Progenitor cell of endocrine pancreas (in vitro differentiated cells): ENCODE measurements around the gene ATAD5. TPM values are rescaled to one million over a fixed set of nuclear protein-coding genes. Genes with fewer than 3 reads are reported as not detected.

Experiments used
- DNase-seq: peaks from one replicate; pipeline ENCODE4 v3.0.0; 2021; ENCODE audit warnings: low spot score; ENCODE audit not compliant: unreplicated experiment
- H3K27ac Mint-ChIP-seq: 2 replicates; pipeline ENCODE4 v1.8.0; 2021; ENCODE audit warnings: mild to moderate bottlenecking, moderate library complexity, mixed read lengths
- H3K27me3 Mint-ChIP-seq: 2 replicates; pipeline ENCODE4 v1.8.0; 2021; ENCODE audit warnings: mixed read lengths
- H3K36me3 Mint-ChIP-seq: 2 replicates; pipeline ENCODE4 v1.8.0; 2022; ENCODE audit warnings: mixed read lengths; ENCODE audit not compliant: insufficient read depth
- H3K4me1 Mint-ChIP-seq: 2 replicates; pipeline ENCODE4 v1.8.0; 2021; ENCODE audit warnings: low read depth, mixed read lengths
- H3K4me3 Mint-ChIP-seq: 2 replicates; pipeline ENCODE4 v1.8.0; 2021; ENCODE audit warnings: low read depth, mild to moderate bottlenecking, moderate library complexity, mixed read lengths
- H3K9me3 Mint-ChIP-seq: 2 replicates; pipeline ENCODE4 v1.8.0; 2021; ENCODE audit warnings: low read depth, mixed read lengths
- total RNA-seq: library from RNA; stranded (reverse); gene quantifications from 2 replicates; pipeline ENCODE4 v1.2.1, GENCODE V29; 2021
- TF ChIP-seq, protein P1 (sequence below): fragments of 200-600 bp; sonication (generic); IDR thresholded peaks from one replicate; pipeline ENCODE4 v1.5.0; 2021; ENCODE audit warnings: antibody characterized with exemption, mild to moderate bottlenecking; ENCODE audit not compliant: unreplicated experiment

The ATAD5 gene
- total RNA-seq, 1 donor from 2014 or later = 14.0 TPM

DNA sequence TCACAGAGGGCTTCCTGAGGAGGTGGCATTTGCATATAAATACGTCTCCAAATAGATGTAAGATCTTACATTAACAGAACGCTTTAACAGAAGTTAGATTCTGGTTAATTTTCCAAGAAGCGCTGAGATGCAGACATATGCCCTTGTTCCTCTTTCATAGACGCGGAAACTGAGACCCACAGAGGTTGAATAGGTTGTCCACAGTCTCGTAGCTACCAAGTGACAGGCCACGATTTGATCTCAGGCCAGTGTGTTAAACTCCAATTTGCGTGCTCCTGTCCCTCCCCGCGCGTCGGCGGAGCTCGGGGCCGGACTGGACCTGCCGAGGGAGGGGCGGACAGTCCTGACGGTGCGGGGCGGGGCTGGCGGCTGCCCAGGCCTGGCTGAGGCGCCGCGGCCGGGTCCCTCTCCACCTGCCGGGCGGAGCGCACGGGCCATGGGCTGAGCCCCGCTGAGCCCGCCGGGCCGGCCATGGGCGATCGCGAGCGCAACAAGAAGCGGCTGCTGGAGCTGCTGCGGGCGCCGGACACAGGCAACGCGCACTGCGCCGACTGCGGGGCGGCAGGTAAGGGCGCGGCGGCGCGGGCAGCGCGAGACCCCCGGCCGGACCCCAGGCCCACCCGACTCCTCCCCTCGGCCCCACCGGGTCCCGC, 89.9 kb downstream of the ATAD5 start, which contains the start of gene ADAP2:
Gene ADAP2, plus strand, starts transcription at position 402 of the 653 bp plus-strand sequence. Its CDS starts 70 bp downstream, at position 472.
- no peaks in the 10 kb centered on the region for H3K36me3 Mint-ChIP-seq
- H3K27me3 Mint-ChIP-seq = peaks cover 60% of the 10 kb centered on the region
- no peaks in the 10 kb centered on the region for H3K9me3 Mint-ChIP-seq
- H3K27ac Mint-ChIP-seq = peak within 1 kb of the TSS; percentile 35
- H3K4me1 Mint-ChIP-seq = peaks cover 4% of the 10 kb centered on the region
- peak; percentile 45 for DNase-seq
- H3K4me3 Mint-ChIP-seq = peak within 1 kb of the TSS; percentile 72
- TF ChIP-seq, protein P1, sequence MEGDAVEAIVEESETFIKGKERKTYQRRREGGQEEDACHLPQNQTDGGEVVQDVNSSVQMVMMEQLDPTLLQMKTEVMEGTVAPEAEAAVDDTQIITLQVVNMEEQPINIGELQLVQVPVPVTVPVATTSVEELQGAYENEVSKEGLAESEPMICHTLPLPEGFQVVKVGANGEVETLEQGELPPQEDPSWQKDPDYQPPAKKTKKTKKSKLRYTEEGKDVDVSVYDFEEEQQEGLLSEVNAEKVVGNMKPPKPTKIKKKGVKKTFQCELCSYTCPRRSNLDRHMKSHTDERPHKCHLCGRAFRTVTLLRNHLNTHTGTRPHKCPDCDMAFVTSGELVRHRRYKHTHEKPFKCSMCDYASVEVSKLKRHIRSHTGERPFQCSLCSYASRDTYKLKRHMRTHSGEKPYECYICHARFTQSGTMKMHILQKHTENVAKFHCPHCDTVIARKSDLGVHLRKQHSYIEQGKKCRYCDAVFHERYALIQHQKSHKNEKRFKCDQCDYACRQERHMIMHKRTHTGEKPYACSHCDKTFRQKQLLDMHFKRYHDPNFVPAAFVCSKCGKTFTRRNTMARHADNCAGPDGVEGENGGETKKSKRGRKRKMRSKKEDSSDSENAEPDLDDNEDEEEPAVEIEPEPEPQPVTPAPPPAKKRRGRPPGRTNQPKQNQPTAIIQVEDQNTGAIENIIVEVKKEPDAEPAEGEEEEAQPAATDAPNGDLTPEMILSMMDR = no peak

DNA sequence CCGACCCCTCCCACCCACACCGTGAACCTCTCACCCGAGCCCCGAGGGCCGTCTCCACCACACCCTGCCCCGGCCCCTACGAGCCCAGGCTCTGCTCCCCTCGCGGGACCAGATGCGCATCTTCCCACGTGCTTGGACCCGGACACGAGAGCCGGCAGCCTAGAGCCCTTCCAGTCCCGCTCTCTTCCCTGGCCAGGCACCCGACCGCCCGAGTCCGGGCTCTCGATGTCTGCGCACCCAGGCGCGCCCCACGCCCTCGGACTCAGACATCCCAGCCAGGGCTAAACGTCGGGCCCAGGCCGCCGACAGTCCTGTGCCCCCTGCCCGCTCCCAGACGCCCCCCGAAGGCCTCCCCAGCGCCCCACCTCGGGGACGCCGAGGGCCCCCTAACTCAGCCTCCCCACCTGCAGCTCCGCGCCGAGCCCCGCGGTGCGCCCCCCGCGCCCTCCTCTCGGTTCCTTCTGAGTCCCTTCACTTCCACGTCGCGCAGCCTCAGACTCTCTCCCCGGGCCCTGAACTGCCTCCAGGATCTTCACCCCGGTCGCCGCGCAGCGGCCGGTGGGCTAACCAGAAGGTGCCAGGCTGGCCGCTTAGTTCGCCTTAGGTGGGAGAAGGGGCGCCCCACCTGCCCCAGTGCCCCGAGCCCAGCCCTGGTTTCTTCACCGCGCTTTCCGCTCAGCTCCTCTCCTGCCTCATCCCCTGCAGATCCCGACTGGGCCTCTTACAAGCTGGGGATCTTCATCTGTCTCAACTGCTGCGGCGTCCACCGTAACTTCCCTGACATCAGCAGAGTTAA, 90.7 kb downstream of the ATAD5 start:
- Mint-ChIP-seq H3K4me3 (peak overlapping the region; percentile 72), H3K27me3 (peaks cover 66% of the 10 kb centered on the region), H3K27ac (no peak overlapping the region), H3K36me3 (no peaks in the 10 kb centered on the region), H3K9me3 (no peaks in the 10 kb centered on the region), H3K4me1 (peaks cover 4% of the 10 kb centered on the region)
- TF ChIP-seq, protein P1 = no peak
- peak; percentile 11 for DNase-seq

DNA sequence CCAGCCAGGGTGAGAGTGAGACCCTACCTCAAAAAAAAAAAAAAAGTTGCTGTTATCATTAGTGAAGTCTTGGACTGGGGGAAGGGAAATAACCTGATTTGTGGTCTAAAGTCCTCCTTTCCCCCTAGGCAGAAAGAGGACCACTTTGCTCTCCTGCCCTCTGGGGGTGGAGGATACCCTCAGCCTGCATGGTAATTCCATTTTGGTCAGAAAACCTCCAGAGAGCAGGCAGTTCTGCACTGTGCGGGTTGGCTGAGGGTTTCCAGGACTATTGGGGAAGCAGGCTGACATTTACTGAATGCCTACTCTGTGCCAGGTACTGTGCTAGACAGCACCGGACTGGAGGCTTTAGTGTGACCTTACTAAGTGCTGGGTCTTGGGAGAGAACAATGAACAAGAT, 92.6 kb downstream of the ATAD5 start:
- TF ChIP-seq, protein P1 = no peak
- H3K9me3 Mint-ChIP-seq = no peaks in the 10 kb centered on the region
- peaks cover 4% of the 10 kb centered on the region for H3K4me1 Mint-ChIP-seq
- H3K4me3 Mint-ChIP-seq = no peak overlapping the region
- DNase-seq = no peak
- peaks cover 56% of the 10 kb centered on the region for H3K27me3 Mint-ChIP-seq
- H3K27ac Mint-ChIP-seq = no peak overlapping the region
- H3K36me3 Mint-ChIP-seq = no peaks in the 10 kb centered on the region

DNA sequence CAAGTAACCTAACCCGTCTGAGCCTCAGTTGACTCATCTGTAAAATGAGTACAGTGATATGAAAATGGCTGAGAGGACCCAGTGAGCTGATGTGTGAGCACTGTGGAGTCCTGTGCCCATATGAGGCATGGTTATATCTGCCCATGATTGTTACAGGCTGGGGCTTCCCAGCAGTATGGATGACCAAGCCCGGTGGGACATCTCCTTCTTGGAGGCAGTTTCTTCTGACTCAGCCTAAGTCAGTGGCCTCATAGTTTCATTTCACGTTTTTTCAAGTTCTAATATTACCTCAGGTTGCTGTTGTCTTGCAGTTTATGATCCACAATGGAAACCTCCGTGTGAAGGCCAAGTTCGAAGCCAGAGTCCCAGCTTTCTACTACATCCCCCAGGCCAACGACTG, 94.8 kb downstream of the ATAD5 start:
- peaks cover 42% of the 10 kb centered on the region for H3K27me3 Mint-ChIP-seq

DNA sequence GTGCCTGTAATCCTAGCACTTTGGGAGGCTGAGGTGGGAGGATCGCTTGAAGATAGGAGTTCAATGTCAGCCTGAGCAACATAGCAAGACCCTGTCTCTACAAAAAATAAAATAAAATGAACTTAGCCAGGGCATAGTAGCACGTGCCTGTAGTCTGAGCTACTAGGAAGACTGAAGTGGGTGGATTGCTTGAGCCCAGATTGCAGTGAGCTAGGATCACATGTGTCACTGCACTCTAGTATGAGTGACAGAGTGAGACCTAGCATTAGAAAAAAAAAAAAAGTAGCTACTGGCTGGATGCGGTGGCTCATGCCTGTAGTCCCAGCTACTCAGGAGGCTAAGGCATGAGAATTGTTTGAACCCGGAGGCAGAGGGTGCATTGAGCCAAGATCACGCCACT, 96.0 kb downstream of the ATAD5 start:
- peaks cover 2% of the 10 kb centered on the region for H3K4me1 Mint-ChIP-seq
- no peaks in the 10 kb centered on the region for H3K36me3 Mint-ChIP-seq
- H3K27ac Mint-ChIP-seq = no peak overlapping the region
- DNase-seq = no peak
- no peaks in the 10 kb centered on the region for H3K9me3 Mint-ChIP-seq
- H3K4me3 Mint-ChIP-seq = no peak overlapping the region
- TF ChIP-seq, protein P1 = no peak
- H3K27me3 Mint-ChIP-seq = peaks cover 36% of the 10 kb centered on the region

More for the DNA sequence above, 94.8 kb downstream of the ATAD5 start:
- Mint-ChIP-seq H3K4me1 (peaks cover 4% of the 10 kb centered on the region), H3K27ac (no peak overlapping the region), H3K9me3 (no peaks in the 10 kb centered on the region), H3K36me3 (no peaks in the 10 kb centered on the region), H3K4me3 (no peak overlapping the region)
- no peak for DNase-seq
- TF ChIP-seq, protein P1 = no peak
